Suppressor macrophage (primary cell): Measurements from ENCODE around the gene SH3D19.
"Not testable (repeated sequence)": the region's sequence is repeated elsewhere in the genome, so short reads cannot be mapped to it uniquely, and the experiment has no call there.

ENCODE experiments used
- DNase-seq, 4 experiments: peaks; one replicate each; pipeline ENCODE4 v3.0.0-alpha.2; 2020 to 2022

SH3D19 gene

DNA sequence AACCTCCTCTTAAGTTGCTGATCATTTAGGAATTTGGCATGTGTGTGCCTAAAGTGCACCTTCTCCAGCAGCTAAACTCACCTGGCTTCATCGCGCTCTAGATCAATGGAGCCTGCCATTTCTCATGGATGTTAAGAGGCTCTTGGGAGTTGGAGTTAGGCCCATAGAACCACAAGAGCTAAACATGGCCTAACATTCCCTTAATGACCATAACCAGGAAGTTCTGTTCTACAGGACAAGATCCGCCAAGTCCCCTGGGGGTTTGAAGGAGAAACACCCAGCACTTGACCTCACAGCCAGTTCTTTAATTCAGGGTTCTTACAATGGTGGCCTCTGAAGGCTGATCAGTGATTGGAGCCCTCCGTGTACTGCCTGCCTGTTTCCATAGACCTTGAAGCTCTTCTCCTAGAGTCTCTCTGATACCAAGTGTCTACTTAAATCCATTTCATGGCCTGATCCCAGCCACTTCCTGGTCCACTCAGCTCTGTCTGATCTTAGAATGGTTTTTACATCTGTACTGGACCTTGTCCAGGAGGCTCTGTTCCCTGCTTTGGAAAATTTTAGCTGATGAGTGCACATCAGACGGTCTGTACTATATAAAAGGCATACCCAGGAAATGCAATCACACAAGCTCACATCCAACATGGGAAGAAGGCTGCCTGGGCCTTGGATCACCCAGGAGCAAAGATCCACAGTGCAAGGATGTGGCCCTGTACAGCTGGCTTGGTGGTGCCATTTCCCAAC, 180.9 kb downstream of the SH3D19 start:
- no peak for DNase-seq

DNA sequence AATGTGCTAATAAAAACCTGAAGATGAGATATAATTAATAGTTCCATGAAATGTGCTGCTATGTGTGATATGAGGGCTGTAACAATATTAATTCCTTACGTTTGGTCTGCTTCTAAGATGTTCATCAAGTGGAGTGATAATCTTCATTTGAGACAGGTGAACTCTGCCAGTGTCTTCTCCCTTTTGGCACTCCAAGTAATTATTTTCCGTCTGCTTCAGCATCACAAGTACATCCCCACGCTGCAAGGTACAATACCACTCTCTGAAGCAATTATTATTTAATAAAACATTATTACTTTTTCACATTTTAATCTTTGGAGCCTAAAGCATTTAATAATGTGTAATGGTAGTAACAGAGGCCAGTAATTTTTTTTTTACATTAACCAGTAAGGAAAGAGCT, 181.6 kb downstream of the SH3D19 start:
- no peak for DNase-seq

DNA sequence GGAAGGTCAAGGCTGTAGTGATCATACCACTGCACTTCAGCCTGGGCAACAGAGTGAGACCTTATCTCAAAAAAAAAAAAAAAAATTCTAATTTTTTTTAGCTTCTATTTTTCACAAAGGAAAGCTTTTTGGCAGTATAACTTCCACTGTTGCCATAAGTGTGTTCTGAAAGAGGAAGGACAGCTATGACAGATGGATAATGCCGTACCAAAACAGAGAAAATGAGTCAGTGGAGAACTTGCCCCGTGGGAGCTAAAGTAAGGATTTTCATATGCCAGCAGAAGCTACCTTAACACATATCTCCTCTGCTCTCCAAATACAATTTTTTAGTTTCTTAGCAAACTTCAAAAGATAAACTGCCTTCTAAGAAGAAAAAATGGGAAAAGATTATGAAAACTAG, 182.2 kb downstream of the SH3D19 start:
- DNase-seq: peak in 3 of 4 experiments; percentile 5 to 23 (median 20)

DNA sequence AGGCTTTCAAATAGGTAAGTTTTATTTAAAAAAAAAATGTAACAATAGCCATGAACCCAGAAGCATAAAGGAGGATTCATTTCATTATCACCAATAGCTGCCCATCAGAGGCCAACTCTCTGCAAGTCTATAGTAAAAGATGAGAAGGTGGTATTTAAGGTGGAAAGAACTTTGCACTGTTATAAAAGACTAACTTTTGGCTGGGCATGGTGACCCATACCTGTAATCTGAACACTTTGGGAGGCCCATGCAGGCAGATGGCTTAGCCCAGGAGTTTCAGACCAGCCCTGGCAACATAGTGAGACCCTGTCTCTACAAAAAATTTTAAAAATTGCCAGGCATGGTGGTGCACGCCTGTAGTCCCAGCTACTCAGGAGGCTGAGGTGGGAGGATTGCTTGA, 182.6 kb downstream of the SH3D19 start:
- DNase-seq: no peak

DNA sequence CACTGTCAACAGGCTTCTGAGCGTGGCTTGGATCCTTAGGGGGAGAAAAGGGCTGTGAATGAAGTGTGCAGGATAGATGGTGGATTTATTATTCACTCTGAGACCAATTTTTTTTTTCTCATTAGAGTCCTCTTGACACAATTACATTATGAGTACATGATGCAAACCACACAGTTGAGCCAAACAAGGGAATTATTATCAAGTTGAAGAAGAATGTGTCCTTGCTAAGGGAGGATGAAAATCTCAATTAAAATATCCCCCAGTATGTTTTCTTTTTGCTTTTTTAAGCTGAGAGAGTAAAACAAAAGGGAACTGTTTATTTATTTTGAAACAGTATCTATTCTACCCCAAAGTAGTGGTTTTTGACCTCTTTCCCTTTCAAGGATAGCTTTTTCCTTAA, 185.6 kb downstream of the SH3D19 start:
- no peak for DNase-seq

DNA sequence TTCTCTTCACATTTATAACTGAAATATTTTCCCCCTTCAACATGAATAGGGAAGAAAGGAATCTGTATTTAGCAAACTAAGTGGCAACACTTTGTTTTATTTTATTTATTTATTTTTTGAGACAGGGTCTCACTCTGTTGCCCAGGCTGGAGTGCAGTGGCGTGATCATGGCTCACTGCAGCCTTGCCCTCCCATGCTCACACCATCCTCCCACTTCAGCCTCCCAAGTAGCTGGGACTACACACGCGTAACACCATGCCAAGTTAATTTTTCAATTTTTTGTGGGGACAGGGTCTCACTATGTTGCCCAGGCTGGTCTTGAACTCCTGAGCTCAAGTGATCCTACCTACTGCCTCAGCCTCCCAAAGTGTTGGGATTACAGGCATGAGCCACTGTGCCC, 189.4 kb downstream of the SH3D19 start:
- DNase-seq: not testable (repeated sequence)

DNA sequence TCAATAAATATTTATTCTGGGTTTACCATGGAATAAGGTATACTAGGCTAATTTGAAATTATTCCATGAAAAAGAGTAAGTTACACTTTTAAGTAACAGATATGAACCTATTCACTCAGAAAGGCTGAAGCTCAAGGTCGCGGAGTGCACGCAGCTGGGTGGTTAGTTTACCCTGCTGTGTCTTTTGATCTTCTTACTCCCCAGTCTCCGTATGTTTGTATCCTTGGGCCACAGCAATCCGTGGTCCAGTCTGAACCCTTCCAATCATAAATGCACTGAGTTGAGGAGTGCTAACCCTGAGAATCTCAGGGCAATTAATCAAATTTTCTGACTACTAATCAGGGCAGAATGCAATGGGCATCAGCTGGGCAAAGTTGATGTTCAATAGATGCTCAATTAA, 192.1 kb downstream of the SH3D19 start:
- no peak for DNase-seq

DNA sequence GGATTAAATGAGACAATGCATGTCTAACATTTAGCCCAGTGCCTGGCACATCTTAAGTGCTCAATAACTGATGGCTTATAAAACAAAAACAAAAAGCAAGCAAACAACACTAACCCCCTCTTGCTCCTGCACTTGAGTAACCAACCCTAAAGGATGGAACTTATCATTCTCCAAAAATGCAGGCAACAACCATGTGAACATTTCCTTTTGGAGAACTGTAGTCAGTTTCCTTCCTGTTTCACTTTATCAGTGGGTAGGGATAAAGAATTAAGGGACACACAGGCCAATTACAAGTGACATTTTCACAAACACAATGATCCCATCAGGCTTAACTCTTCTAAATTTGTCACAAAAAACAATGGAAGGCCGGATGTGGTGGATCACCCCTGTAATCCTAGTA, 195.6 kb downstream of the SH3D19 start:
- DNase-seq: no peak

DNA sequence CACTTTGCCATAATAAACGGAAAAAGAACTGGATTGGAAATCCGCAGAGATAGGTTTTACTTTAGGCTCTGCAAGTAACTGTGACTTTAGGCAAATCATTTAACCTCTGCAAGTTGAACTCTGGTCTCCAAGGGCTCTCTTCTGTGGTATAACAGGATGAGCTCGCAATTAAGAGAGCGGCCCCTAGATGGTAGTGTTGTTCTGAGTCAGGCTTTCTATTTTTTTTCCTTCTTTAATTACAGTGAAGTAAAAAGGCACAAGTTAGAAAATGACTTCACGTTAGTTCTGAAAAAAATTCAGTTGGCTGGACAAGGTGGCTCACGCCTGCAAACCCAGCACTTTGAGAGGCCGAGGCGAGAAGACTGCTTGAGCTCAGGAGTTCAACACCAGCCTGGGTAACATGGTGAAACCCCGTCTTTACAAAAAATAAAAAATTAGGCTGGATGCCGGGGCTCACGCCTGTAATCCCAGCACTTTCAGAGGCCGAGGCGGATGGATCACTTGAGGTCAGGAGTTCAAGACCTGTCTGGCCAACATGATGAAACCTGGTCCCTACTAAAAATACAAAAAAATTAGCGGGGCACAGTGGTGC, 207.9 kb downstream of the SH3D19 start:
- peak; percentile 52 to 70 (median 62) for DNase-seq

DNA sequence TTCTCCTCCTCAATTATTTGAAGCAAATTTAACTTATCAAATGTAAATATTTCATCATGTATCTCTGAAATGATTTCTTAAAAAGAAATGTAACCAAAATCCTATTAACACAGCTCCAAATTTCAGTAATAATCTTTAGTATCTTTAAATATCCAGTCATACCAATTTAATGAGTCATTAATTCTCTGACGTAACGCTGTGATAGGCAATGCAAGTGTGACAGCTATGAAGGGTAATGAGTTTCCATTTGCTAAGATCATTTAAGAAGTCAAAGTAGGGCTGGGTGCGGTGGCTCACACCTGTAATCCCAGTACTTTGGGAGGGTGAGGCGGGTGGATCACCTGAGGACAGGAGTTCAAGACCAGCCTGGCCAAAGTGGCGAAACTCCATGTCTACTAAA, 210.4 kb downstream of the SH3D19 start:
- no peak for DNase-seq

DNA sequence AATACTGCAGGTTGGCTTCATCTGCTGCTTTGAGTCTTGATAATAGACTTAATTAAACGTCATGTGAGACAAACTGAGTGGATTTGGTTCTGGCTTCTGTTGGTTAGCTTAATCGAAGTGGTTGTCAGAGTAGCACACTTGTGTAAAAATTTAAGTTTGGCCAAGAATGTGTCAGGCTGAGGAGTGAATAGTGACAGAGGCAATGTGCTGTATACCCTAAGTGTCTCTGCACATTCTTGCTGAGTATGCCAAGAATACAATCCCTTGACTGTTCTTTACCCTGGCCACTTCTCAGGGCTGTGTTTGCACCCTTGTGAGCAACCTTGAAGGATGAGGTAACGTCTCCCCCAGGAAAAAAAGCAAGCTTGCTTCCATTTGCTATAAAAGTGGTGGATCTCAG, 211.1 kb downstream of the SH3D19 start:
- no peak for DNase-seq

DNA sequence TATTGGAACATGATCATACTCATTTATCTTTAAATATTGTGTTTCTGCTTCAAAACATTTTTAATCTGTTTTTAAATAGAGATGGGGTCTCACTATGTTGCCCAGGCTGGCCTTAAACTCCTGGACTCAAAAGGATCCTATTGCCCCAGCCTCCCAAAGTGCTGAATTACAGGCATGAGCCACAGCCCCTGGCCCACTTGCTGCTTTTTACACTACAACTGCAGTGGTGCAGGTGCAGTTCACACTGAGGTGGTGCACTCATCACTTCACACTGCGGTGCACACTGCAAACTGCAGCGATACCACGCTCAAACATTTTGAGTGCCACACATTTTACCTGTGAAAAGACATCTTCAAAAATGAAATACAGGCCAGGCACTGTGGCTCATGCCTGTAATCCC, 215.2 kb downstream of the SH3D19 start:
- no peak for DNase-seq

DNA sequence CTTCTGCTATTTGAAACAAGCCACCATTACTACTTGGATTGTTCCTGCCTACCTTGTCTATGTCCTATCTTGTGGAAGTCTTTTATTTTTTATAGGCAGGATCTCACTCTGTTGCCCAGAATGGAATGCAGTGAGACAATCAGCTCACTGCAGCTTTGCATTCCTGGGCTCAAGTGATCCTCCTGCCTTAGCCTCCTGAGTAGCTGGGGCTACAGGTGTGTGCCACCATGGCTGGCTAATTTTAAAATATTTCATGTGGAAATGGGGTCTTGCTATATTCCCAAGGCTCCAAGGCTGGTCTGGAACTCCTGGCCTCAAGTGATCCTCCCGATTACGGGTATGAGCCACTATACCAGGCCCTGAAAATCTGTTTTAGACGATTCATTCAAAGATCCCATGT, 218.3 kb downstream of the SH3D19 start:
- no peak for DNase-seq

DNA sequence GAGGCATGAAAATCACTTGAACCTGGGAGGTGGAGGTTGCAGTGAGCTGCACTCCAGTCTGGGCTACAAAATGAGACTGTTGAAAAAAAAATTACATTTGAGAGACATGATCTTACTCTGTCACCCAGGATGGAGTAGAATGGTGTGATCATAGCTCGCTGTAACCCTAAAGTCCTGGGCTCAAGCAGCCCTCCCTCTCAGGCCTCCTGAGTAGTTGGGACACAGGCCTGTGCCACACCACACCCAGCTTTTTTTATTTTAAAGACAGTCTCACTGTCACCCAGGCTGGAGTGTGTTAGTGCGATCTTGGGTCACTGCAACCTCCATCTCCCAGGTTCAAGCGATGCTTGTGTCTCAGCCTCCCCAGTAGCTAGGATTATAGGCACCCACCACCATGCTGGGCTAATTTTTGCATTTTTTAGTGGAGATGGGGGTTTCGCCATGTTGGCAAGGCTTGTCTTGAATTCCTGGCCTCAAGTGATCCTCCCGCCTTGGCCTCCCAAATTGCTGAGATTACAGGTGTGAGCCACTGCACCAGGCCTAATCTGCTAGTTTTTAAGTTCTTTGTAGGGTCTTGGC, 219.9 kb downstream of the SH3D19 start:
- no peak for DNase-seq

DNA sequence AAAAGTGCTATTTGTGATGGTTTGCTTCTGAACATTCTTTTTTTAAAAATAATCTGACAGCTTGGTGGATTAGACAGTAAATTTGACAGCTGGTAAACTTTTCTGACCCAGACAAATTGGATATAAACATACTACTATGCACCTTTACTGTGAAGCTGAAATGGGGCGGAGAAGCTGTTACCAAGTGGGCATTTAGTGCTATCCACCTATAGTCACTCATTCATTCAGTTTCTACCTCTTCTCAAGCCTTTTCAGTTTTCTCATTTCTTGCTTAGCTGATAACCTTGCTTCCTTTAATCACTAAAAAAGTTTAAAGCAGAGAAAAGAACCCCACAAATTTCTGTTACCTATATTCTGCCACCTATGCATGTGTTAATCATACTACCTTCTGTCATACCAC, 220.8 kb downstream of the SH3D19 start:
- DNase-seq: no peak

DNA sequence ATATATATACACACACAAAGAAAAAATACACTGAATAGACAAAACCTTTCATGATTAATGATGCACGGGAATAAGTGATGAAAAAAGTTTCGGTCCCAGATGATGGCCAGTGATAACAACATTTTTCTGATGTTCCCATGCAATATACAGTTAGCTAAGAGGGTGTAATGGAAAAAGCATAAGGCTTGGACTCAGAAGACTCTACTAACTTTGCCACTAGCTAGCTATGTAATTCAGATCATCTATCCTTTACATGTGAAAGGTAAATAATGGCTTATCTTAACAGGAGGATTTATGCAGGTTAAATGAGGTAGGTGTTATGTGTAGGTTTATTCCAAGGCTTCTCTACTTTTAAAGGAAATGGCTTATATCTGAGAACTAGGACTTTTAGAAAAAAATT, 221.6 kb downstream of the SH3D19 start:
- no peak for DNase-seq

DNA sequence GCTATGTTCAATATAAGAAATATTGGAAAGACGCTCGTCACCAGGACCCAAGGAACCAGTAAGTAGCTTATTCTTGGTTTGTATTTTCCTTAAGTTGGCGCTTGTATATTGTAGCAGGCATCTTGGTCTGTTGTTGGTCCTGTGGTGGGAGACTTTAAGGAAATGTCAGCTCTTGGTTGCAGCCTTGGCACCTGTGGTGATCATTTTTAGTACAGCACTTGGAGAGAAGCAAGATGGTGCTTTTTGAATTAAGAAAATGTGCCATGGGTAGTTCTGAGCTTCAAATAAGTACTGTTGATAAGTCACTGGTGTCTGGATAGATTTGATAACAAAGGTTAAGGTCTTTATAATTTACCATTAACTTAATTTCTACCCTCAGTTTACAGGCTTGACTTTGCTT, 224.9 kb downstream of the SH3D19 start:
- DNase-seq: no peak

DNA sequence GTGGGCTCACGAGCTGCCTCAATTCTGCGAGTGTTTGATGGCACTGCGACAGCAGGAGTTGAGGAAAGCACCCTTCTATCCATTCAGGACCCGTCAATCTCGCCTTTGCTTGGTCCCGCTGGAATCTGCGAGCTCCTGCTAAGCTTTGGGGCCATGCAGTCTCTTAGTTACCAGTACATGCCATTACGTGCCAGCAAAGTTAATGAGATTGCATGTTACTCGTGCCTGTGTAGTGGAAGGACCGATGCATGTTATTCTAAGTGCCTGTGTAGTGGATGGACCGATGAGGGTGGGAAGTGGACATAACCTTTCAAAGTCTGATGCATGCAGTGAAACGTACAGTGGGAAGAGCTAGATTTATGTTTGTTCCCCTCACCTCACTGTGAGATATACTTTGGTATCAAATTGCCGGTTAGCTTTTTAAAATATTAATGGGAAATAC, 225.4 kb downstream of the SH3D19 start:
- DNase-seq: no peak

DNA sequence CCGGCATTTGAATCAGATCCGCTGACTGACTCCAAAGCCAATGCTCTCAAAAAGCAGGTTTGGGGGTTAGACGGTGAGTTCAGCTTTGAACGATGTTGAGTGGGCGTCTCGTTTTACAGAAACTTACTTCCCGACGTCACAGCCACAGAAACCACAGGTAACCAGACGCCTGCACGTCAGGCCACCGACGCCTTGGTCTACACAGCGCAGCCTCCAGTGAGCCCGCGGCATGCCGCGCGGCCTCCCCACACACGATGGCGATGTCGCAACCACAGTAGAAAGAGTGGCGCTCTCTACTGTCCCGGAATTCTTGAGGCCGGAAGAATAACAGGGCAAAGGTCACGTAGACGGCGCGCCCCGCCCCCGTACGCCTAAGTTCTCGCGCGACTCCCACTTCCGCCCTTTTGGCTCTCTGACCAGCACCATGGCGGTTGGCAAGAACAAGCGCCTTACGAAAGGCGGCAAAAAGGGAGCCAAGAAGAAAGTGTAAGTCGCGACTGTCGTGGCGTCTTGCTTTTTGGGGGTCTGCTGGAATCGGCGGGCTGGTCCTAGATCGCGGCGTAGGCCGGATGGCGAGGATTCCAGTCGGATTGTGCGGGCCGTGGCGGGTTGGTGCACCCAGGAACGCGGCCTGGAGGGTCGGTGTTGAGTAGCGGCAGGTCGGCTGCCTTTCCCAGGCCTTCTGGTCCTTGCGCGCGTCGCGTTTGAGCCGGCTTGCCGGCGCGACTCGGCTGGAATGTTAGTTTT, 226.0 kb downstream of the SH3D19 start, which contains the start of gene RPS3A:
Gene RPS3A (plus strand): TSS at position 400 of the 747 bp plus-strand sequence. CDS start 25 bp downstream, at position 425.
- peak; percentile 97 to 98 (median 98) for DNase-seq

DNA sequence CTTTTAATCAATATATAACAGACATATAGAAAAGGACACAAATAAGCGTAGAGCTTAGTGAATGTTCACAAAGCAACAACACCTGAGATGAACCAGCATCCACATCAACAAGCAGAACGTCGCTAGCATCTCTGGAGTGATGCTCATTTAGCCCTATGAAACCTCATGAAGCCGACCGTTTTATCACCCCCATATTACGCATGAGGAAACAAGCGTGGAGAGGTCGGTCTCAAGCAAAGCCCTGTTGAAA, 226.5 kb downstream of the SH3D19 start:
- DNase-seq: no peak

DNA sequence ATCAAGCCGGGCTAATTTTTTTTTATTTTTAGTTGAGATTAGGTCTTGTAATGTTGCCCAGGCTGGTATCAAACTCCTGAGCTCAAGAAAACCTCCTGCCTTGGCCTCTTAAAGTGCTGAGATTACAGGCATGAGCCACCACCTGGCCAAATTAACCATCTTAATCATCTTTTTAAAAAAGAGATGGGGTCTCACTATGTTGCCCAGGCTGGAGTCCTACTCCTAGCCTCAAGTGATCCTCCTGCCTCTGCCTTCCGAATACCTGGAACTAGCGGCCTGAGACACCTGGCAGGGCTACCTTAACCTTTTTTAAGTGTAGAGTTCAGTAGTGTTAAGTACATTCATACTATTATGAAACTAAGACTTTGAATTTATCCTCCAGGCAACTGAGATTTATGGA, 227.6 kb downstream of the SH3D19 start:
- no peak for DNase-seq

DNA sequence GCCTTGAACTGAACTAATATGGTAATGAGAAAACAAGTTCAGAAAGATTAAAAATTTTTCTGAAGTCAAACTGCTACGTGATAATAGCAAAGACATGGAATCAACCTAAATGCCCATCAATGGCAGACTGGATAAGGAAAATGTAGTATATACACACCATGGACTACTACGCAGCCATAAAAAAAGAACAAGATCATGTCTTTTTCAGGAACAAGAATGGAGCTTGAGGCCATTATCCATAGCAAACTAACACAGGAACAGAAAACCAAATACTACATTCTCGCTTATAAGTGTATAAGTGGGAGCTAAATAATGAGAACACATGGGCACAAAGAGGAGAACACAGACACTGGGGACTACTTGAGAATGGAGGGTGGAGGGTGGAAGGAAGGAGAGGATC, 230.3 kb downstream of the SH3D19 start:
- no peak for DNase-seq

DNA sequence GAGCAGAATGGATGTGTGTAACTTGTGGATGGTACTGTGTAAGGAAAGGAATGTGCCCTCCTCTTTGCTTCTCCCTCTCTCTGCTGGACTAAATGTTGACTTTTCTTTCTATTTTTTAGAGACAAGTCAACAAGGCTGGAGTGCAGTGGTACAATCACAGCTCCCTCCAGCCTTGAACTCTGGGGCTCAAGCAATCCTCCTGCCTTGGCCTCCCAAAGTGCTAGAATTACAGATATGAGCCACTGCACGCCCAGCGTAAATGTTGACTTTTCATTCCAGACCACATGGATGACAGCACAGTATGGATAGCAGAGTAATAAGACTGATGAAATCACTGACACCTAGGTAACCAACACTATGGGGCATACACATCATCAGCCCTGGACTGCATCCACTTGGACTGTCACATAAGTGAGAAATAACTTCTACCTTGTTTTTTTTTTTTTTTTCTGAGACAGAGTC, 231.1 kb downstream of the SH3D19 start:
- no peak for DNase-seq

DNA sequence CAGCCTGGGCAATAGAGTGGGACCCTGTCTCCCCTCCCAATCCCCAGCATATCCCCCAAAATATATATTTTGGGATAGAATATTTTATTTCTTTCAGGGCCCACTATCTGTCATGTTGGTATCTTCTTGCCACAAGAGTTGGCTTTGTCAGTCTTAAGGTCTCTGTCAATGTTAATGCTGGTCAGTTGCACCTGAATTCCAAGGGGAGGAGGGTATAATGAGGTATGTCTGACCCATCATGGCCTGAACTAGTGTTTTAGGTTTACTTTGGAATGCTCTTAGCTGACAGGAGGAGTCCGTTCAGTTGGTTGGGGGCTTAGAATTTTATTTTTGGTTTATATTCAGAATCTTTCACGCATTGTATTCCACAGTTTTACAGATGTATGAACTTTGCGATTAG, 232.2 kb downstream of the SH3D19 start:
- no peak for DNase-seq
